ENCODE results near the gene MTHFD1. TPM values are rescaled to one million over a fixed set of nuclear protein-coding genes. Genes with fewer than 3 reads are reported as not detected.

Gene MTHFD1
- total and polyA plus RNA-seq, 2 experiments from 2014 or later = 24.4 to 29.5 TPM

GRCh38 chr14:64504310-64504896 is 116.2 kb downstream of the MTHFD1 start, which contains the start of gene ZBTB1:
TSS of gene ZBTB1 (plus strand) at chr14:64504770. CDS start at chr14:64521505, 16,735 bp downstream.
- no peak for TF ChIP-seq EZH2phosphoT487 (IDR thresholded peaks at IDR 0.05; ENCODE audit: low read depth, severe bottlenecking, unreplicated experiment)
- H3K9me2 ChIP-seq (replicated peaks; ENCODE audit: insufficient read depth) = no peaks in the 10 kb centered on the region
- peaks cover 41% of the 10 kb centered on the region for H4K20me1 ChIP-seq (ENCODE audit: insufficient read depth, poor library complexity, severe bottlenecking)
- peak within 1 kb of the TSS; percentile 91 for H3K4me3 ChIP-seq
- H3K27me3 ChIP-seq = no peaks in the 10 kb centered on the region
- H3K79me2 ChIP-seq = peaks cover 67% of the 10 kb centered on the region
- H3K4me1 ChIP-seq (ENCODE audit: insufficient read depth) = peaks cover 50% of the 10 kb centered on the region
- DNase-seq (ENCODE audit: low spot score) = peak; percentile 92
- H3K9me3 ChIP-seq (ENCODE audit: low read depth) = no peaks in the 10 kb centered on the region
- peak within 1 kb of the TSS; percentile 76 for H2AFZ ChIP-seq
- under 1% methylated on average over 28 of the region's 63 CpGs for WGBS (ENCODE audit: low lambda C conversion rate, missing lambda C conversion rate)
- peak within 1 kb of the TSS; percentile 90 for H3K4me2 ChIP-seq
- H3K36me3 ChIP-seq (replicated peaks; ENCODE audit: insufficient read depth, low read depth) = no peaks in the 10 kb centered on the region
- peak within 1 kb of the TSS; percentile 100 for H3K27ac ChIP-seq

- Histone ChIP-seq H3K36me3 (replicated peaks; ENCODE audit: insufficient read depth, low read depth) (no peaks in the 10 kb centered on the region), H3K4me1 (ENCODE audit: insufficient read depth) (peaks cover 50% of the 10 kb centered on the region), H3K9me2 (replicated peaks; ENCODE audit: insufficient read depth) (no peaks in the 10 kb centered on the region), H2AFZ (peak overlapping the region; percentile 76), H3K27me3 (no peaks in the 10 kb centered on the region), H3K9me3 (ENCODE audit: low read depth) (no peaks in the 10 kb centered on the region), H3K4me2 (peak overlapping the region; percentile 90), H3K27ac (peak overlapping the region; percentile 100), H4K20me1 (ENCODE audit: insufficient read depth, poor library complexity, severe bottlenecking) (peaks cover 47% of the 10 kb centered on the region), H3K79me2 (peaks cover 67% of the 10 kb centered on the region), H3K4me3 (peak overlapping the region; percentile 91)
- no peak for TF ChIP-seq CTCF (IDR thresholded peaks at IDR 0.05; ENCODE audit: poor library complexity)
- TF ChIP-seq EZH2 (IDR thresholded peaks at IDR 0.05; ENCODE audit: borderline replicate concordance) = no peak
- no peak for TF ChIP-seq EZH2phosphoT487 (IDR thresholded peaks at IDR 0.05; ENCODE audit: low read depth, severe bottlenecking, unreplicated experiment)
- WGBS (ENCODE audit: low lambda C conversion rate, missing lambda C conversion rate) = under 1% methylated on average over 59 of the region's 68 CpGs
- DNase-seq (ENCODE audit: low spot score) = peak; percentile 94
Observed at GRCh38 chr14:64504897-64505794, 117.0 kb downstream of the MTHFD1 start.

- Histone ChIP-seq H3K9me2 (replicated peaks; ENCODE audit: insufficient read depth) (no peaks in the 10 kb centered on the region), H3K4me1 (ENCODE audit: insufficient read depth) (peaks cover 37% of the 10 kb centered on the region), H3K4me3 (peak overlapping the region; percentile 13), H3K79me2 (peaks cover 73% of the 10 kb centered on the region), H3K4me2 (peak overlapping the region; percentile 90), H3K27me3 (no peaks in the 10 kb centered on the region), H3K9me3 (ENCODE audit: low read depth) (no peaks in the 10 kb centered on the region), H2AFZ (no peak overlapping the region), H3K27ac (peak overlapping the region; percentile 100), H3K36me3 (replicated peaks; ENCODE audit: insufficient read depth, low read depth) (no peaks in the 10 kb centered on the region), H4K20me1 (ENCODE audit: insufficient read depth, poor library complexity, severe bottlenecking) (peaks cover 62% of the 10 kb centered on the region)
- DNase-seq (ENCODE audit: low spot score) = no peak
- 65% methylated on average over 3 of the region's 3 CpGs for WGBS (ENCODE audit: low lambda C conversion rate, missing lambda C conversion rate)
- TF ChIP-seq EZH2phosphoT487 (IDR thresholded peaks at IDR 0.05; ENCODE audit: low read depth, severe bottlenecking, unreplicated experiment) = no peak
Observed at GRCh38 chr14:64506721-64507120, 118.6 kb downstream of the MTHFD1 start.

- Histone ChIP-seq H3K4me1 (ENCODE audit: insufficient read depth) (peaks cover 29% of the 10 kb centered on the region), H3K27ac (peak overlapping the region; percentile 100), H3K9me2 (replicated peaks; ENCODE audit: insufficient read depth) (no peaks in the 10 kb centered on the region), H3K4me2 (peak overlapping the region; percentile 90), H4K20me1 (ENCODE audit: insufficient read depth, poor library complexity, severe bottlenecking) (peaks cover 70% of the 10 kb centered on the region), H2AFZ (no peak overlapping the region), H3K79me2 (peaks cover 74% of the 10 kb centered on the region), H3K4me3 (no peak overlapping the region), H3K9me3 (ENCODE audit: low read depth) (no peaks in the 10 kb centered on the region), H3K36me3 (replicated peaks; ENCODE audit: insufficient read depth, low read depth) (no peaks in the 10 kb centered on the region), H3K27me3 (no peaks in the 10 kb centered on the region)
- 73% methylated on average over 4 of the region's 4 CpGs for WGBS (ENCODE audit: low lambda C conversion rate, missing lambda C conversion rate)
- DNase-seq (ENCODE audit: low spot score) = peak; percentile 39
- TF ChIP-seq EZH2phosphoT487 (IDR thresholded peaks at IDR 0.05; ENCODE audit: low read depth, severe bottlenecking, unreplicated experiment) = no peak
- no peak for TF ChIP-seq EZH2 (IDR thresholded peaks at IDR 0.05; ENCODE audit: borderline replicate concordance)
- TF ChIP-seq CTCF (IDR thresholded peaks at IDR 0.05; ENCODE audit: poor library complexity) = no peak
Observed at GRCh38 chr14:64507376-64508156, 119.4 kb downstream of the MTHFD1 start.
